Smooth muscle cell (in vitro differentiated cells): ENCODE results near the gene KRTAP5-2. TPM values are rescaled to one million over a fixed set of nuclear protein-coding genes. Genes with fewer than 3 reads are reported as not detected.

Experiments
- DNase-seq: peaks from one replicate; lab custom pipeline; 2025; ENCODE audit not compliant: unreplicated experiment; lab: John Stamatoyannopoulos, UW
- H2AFZ ChIP-seq: fragments of 200-600 bp; sonication (generic); 2 replicates; pipeline ENCODE4 v1.6.0; 2016; ENCODE audit warnings: antibody characterized with exemption, low read depth, mild to moderate bottlenecking
- H3F3A ChIP-seq: fragments of 200-600 bp; sonication (generic); 2 replicates; pipeline ENCODE4 v1.6.0; 2017; ENCODE audit warnings: antibody characterized with exemption, low read depth
- H3K27ac ChIP-seq: fragments of 200-600 bp; sonication (generic); 2 replicates; pipeline ENCODE4 v1.5.1; 2016; ENCODE audit warnings: low read depth, mild to moderate bottlenecking
- H3K27me3 ChIP-seq: fragments of 200-600 bp; sonication (generic); 2 replicates; pipeline ENCODE4 v1.6.1; 2016; ENCODE audit warnings: low read depth, mild to moderate bottlenecking
- H3K36me3 ChIP-seq: fragments of 200-600 bp; sonication (generic); 2 replicates; pipeline ENCODE4 v1.5.1; 2016; ENCODE audit warnings: low read depth
- H3K4me1 ChIP-seq: fragments of 200-600 bp; sonication (generic); 2 replicates; pipeline ENCODE4 v1.5.1; 2016; ENCODE audit warnings: low read depth
- H3K4me2 ChIP-seq: fragments of 200-600 bp; sonication (generic); 2 replicates; pipeline ENCODE4 v1.6.0; 2016; ENCODE audit warnings: mild to moderate bottlenecking
- H3K4me3 ChIP-seq: fragments of 200-600 bp; sonication (generic); 2 replicates; pipeline ENCODE4 v1.5.1; 2016; ENCODE audit warnings: mild to moderate bottlenecking
- H3K79me2 ChIP-seq: fragments of 200-600 bp; sonication (generic); 2 replicates; pipeline ENCODE4 v1.6.0; 2016; ENCODE audit warnings: low read depth, mild to moderate bottlenecking
- H3K9ac ChIP-seq: fragments of 200-600 bp; sonication (generic); 2 replicates; pipeline ENCODE4 v1.6.0; 2016; ENCODE audit warnings: low read depth
- H3K9me3 ChIP-seq: fragments of 200-600 bp; sonication (generic); replicated peaks from 2 replicates; pipeline ENCODE4 v1.5.1; 2016; ENCODE audit warnings: low read depth
- H4K20me1 ChIP-seq: fragments of 200-600 bp; sonication (generic); 2 replicates; pipeline ENCODE4 v1.6.0; 2016; ENCODE audit warnings: low read depth
- CTCF ChIP-seq: fragments of 200-600 bp; sonication (generic); IDR thresholded peaks from 2 replicates; pipeline ENCODE4 v1.5.1; 2017; ENCODE audit warnings: borderline replicate concordance, mild to moderate bottlenecking, antibody characterized with exemption; ENCODE audit not compliant: insufficient read depth, poor library complexity, severe bottlenecking
- WGBS: methylation state at CpG from one replicate; pipeline ENCODE4 v1.1.7; 2016; ENCODE audit warnings: low lambda C conversion rate; 5-methylcytosine and 5-hydroxymethylcytosine counted together
- polyA plus RNA-seq: library from polyadenylated mRNA; unstranded; fragments of >200 nt; fragmentation: Nextera tagmentation; extraction: Ambion mirVana; gene quantifications from 2 replicates; pipeline ENCODE4 v1.2.1, GENCODE V29; 2016
- total RNA-seq: library from RNA; depleted of rRNA; stranded (reverse); fragments of >200 nt; gene quantifications from 2 replicates; pipeline ENCODE4 v1.2.3, GENCODE V29; 2014

The KRTAP5-2 gene
- total and polyA plus RNA-seq, 2 experiments from 2014 or later: 0.14 TPM; not detected in 1

- H3K27ac ChIP-seq: no peak overlapping the region
- peak overlapping the region; percentile 81 for H3K4me2 ChIP-seq
- no peaks in the 10 kb centered on the region for H3K36me3 ChIP-seq
- H3F3A ChIP-seq: no peaks in the 10 kb centered on the region
- peak overlapping the region; percentile 53 for H3K4me3 ChIP-seq
- TF ChIP-seq CTCF: no peak
- peaks cover 56% of the 10 kb centered on the region for H4K20me1 ChIP-seq
- DNase-seq: no peak
- H3K27me3 ChIP-seq: peaks cover 29% of the 10 kb centered on the region
- H3K9me3 ChIP-seq: no peaks in the 10 kb centered on the region
- H3K4me1 ChIP-seq: no peaks in the 10 kb centered on the region
- H3K79me2 ChIP-seq: peaks cover 6% of the 10 kb centered on the region
- no peak overlapping the region for H3K9ac ChIP-seq
- 90% methylated on average over 7 of the region's 8 CpGs for WGBS
- no peak overlapping the region for H2AFZ ChIP-seq
Measured at GRCh38 chr11:1570531-1570895, 27.6 kb downstream of the KRTAP5-2 start.

- H3K36me3 ChIP-seq: no peaks in the 10 kb centered on the region
- no peak overlapping the region for H3K4me2 ChIP-seq
- H4K20me1 ChIP-seq: peaks cover 61% of the 10 kb centered on the region
- no peak overlapping the region for H3K4me3 ChIP-seq
- no peak for DNase-seq
- TF ChIP-seq CTCF: no peak
- no peak overlapping the region for H2AFZ ChIP-seq
- H3K9me3 ChIP-seq: no peaks in the 10 kb centered on the region
- peaks cover 25% of the 10 kb centered on the region for H3K27me3 ChIP-seq
- H3K9ac ChIP-seq: no peak overlapping the region
- no peak overlapping the region for H3K27ac ChIP-seq
- no peaks in the 10 kb centered on the region for H3K4me1 ChIP-seq
- no peaks in the 10 kb centered on the region for H3F3A ChIP-seq
- WGBS: 88% methylated on average over 11 of the region's 11 CpGs
- H3K79me2 ChIP-seq: peaks cover 6% of the 10 kb centered on the region
Measured at GRCh38 chr11:1570001-1570453, 28.1 kb downstream of the KRTAP5-2 start.

- no peaks in the 10 kb centered on the region for H3K4me1 ChIP-seq
- no peaks in the 10 kb centered on the region for H3F3A ChIP-seq
- peaks cover 68% of the 10 kb centered on the region for H4K20me1 ChIP-seq
- no peaks in the 10 kb centered on the region for H3K9me3 ChIP-seq
- H3K4me2 ChIP-seq: no peak overlapping the region
- no peak for TF ChIP-seq CTCF
- DNase-seq: no peak
- H3K4me3 ChIP-seq: no peak overlapping the region
- no peaks in the 10 kb centered on the region for H3K36me3 ChIP-seq
- H3K27ac ChIP-seq: no peak overlapping the region
- H3K79me2 ChIP-seq: peaks cover 6% of the 10 kb centered on the region
- H3K9ac ChIP-seq: no peak overlapping the region
- WGBS: 84% methylated on average over 14 of the region's 14 CpGs
- no peak overlapping the region for H2AFZ ChIP-seq
- H3K27me3 ChIP-seq: peaks cover 20% of the 10 kb centered on the region
Measured at GRCh38 chr11:1569251-1569780, 28.8 kb downstream of the KRTAP5-2 start.

GRCh38 chr11:1568441-1568911 is 29.6 kb downstream of the KRTAP5-2 start:
- Histone ChIP-seq H2AFZ (no peak overlapping the region), H4K20me1 (peaks cover 77% of the 10 kb centered on the region), H3K4me1 (no peaks in the 10 kb centered on the region), H3F3A (no peaks in the 10 kb centered on the region), H3K79me2 (peaks cover 6% of the 10 kb centered on the region), H3K9ac (no peak overlapping the region), H3K4me3 (no peak overlapping the region), H3K9me3 (no peaks in the 10 kb centered on the region), H3K27me3 (peaks cover 11% of the 10 kb centered on the region), H3K36me3 (no peaks in the 10 kb centered on the region), H3K4me2 (no peak overlapping the region), H3K27ac (no peak overlapping the region)
- no peak for TF ChIP-seq CTCF
- DNase-seq: no peak
- WGBS: 58% methylated on average over 13 of the region's 13 CpGs
